GM18861 (cell line): ENCODE measurements around the gene KDELR1.

Source experiments
- ATAC-seq: cut with Tn5 transposase; IDR thresholded peaks from one replicate; pipeline ENCODE4 v1.9.1; 2021; ENCODE audit not compliant: unreplicated experiment

KDELR1 gene

DNA sequence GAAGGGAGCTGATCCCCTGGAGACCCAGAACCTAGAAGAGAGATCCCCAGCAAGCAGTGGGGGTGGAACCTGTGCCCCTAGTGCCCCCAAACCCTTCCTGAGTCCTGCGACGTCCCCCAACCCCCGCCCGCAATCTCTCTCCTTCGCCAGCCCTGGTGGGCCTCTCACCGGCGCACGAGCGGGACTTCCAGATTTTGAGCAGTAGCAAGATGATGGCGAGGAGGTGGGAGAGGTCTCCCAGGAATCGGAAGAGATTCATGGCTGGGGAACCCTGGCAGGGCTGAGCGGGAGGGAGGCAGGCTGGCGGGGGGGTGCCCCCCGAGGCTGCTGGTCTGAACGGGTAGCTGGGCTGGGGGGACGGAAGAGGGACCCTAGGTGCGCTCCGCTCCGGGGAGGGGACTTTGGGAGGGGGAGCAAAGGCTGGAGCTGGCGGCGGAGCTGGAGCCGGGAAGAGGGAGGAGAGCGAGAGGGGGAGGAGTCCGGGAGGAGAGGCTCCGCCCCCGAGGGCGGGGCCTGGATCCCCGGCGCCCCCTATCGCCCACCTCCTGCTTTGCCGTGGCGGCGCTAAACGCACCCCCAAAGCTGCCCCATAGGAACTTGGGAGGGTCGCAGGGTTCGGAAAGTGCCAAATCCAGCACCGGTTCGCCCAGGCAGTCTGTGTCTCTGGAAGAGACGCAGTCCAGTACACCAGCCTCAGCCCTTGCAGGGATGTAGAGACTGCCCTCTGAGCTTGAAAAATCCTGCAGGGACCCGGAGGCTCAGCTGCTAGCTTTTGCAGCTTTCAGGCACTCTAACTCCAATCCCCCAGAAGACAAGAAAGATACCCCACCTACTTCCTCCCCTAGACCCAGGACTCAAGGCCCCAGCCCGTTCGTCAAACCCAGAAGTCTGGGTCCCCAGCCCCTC is at the start of gene KDELR1:
Gene KDELR1 (minus strand): TSS at position 452 of the 906 bp plus-strand sequence. CDS start 193 bp downstream, at position 259.
- no peak for ATAC-seq

- ATAC-seq = no peak
Observed at GRCh38 chr19:48436586-48436985, 45.2 kb upstream of the KDELR1 start.

DNA sequence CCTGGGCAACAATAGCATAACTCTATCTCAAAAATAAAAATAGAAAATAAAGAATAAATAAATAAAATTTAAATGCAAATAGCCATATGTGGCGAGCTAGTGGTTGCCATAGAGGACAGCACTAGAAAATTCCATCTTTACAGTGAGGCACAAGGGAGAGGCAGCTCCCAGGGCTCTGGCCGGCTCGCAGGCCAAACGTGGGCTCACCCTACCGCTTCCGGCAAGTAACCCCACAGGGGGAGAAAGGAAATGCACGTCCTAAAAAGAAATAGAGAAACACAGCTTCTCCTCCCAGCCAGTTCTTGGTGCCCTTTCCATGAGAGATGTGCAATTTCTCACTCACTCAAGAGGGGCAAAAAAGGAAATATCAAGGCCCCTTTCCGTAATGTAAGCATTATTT is 42.0 kb upstream of the KDELR1 start:
- ATAC-seq = no peak

GRCh38 chr19:48428670-48429069 is 37.3 kb upstream of the KDELR1 start:
- no peak for ATAC-seq

- no peak for ATAC-seq
Observed at GRCh38 chr19:48424694-48425219, 33.4 kb upstream of the KDELR1 start.

DNA sequence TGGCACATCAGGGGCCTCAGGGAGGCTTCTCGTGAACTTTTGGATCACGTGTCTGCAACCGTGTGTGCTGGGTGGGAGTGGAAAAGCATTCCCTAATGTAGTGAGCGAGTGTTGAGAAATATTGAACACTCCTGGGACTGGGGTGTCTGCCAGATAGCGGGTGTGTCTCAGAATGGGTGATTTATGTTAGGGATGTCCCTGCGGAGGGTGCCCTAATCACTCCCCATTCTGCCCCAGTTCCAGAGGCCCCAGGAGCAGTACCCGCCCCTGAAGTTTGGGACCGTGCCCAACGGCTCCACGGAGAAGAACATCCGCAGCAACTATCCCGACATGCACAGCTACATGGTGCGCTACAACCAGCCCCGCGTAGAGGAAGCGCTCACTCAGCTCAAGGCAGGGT is 30.2 kb upstream of the KDELR1 start:
- no peak for ATAC-seq

DNA sequence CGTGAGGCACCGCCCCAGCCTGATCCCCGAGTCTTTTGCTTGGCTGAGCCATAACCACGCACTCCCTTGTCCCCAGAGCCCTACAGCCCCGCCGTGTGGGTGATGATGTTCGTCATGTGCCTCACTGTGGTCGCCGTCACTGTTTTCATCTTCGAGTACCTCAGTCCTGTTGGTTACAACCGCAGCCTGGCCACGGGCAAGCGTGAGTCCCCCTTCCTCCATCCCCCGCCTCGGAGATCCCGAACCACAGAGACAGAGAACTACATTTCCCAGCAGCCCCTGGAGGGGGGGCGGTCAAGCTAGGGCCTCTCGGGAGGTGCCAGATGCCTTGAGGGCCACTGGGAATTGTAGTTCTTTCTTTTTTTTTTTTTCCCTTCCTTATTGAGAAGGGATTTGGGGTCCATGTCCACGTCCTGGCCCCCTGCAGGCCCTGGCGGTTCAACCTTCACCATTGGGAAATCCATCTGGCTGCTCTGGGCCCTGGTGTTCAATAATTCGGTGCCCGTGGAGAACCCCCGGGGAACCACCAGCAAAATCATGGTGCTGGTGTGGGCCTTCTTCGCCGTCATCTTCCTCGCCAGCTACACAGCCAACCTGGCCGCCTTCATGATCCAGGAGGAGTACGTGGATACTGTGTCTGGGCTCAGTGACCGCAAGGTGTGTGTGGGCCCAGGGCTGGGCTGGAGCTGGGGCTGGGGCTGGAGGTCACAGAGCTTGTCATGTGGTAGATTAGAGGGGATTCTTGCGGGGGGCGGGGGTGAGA is 28.0 kb upstream of the KDELR1 start:
- ATAC-seq = no peak

- no peak for ATAC-seq
Observed at GRCh38 chr19:48418317-48419064, 27.1 kb upstream of the KDELR1 start.

DNA sequence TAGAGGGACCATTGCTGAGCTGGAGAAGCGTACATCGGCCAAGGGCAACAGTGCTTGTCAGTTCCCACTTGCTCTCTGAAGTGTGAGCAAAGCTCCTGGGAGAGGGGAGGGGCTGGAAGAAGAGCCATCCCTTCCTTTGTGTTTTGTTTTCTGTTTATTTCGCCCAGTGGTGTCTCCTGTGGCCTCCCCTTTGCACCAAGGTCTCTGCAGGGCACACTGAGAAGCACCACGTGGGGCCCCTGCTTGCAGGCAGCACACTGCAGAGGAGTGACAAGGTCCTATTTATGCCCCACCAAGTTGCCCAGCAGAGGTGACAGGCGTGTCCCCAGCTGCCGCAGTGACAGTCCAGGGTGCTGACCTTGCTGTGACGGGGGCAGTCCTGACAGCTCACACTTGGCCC is 26.1 kb upstream of the KDELR1 start:
- no peak for ATAC-seq

- no peak for ATAC-seq
Observed at GRCh38 chr19:48415806-48416221, 24.5 kb upstream of the KDELR1 start.

GRCh38 chr19:48415395-48415794 is 24.0 kb upstream of the KDELR1 start:
- no peak for ATAC-seq

DNA sequence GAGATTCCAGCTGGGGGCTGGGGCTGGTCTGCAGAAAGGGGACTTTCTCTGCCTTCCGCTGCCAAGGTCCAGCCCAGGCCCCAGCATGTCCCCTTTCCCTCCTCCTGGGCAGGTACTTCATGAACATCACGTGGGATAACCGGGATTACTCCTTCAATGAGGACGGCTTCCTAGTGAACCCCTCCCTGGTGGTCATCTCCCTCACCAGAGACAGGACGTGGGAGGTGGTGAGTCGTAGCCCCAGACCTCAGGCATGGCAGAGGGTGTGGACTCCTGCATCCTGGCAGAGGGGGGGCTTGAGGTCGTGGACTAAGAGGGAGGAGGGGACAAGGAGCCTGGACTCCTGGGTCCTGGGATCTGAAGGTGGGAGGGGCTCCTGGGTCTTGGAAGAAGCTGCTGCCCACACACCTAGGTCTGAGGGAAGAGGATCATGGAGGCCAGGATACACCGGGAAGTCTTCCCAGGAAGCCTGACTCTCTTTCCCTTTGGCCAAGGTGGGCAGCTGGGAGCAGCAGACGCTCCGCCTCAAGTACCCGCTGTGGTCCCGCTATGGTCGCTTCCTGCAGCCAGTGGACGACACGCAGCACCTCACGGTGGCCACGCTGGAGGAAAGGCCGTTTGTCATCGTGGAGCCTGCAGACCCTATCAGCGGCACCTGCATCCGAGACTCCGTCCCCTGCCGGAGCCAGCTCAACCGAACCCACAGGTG is 22.7 kb upstream of the KDELR1 start:
- ATAC-seq = no peak

DNA sequence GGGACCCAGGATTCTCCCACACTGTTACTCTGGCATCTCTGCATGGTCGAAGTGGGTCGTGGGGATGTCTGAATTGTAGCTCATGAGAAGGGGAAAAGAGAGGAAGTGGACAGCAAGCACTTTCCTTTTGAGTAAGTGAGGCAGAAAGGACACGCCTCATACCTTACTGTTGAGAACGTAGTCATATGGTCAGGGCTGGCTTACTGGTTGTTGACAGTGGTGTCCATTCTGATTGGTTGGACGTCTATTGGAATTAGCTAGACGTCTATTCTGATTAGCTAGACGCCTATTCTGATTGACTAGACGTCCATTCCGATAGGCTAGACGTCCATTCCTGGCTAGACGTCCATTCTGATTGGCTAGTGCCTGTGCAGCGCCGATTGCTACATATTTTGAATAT is 14.5 kb upstream of the KDELR1 start:
- no peak for ATAC-seq

DNA sequence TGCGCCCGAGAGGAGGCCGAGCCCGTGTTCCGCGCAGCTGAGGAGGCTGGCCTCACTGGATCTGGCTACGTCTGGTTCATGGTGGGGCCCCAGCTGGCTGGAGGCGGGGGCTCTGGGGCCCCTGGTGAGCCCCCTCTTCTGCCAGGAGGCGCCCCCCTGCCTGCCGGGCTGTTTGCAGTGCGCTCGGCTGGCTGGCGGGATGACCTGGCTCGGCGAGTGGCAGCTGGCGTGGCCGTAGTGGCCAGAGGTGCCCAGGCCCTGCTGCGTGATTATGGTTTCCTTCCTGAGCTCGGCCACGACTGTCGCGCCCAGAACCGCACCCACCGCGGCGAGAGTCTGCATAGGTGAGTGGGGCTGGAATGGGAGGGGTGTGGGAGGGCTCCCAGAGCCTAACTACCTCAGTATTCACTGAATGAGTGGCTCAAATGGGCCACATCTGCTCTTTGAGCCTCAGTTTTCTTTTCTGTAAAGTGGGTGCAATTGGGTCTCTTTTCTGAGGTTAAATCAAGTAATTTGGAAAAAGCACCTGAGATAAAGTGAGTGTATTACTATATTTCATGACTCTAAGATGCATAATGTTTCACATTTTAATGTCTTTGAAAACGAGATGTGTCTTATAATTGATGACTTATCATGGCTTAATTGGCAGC is 13.8 kb upstream of the KDELR1 start:
- ATAC-seq = no peak

- ATAC-seq = no peak
Observed at GRCh38 chr19:48403606-48404005, 12.3 kb upstream of the KDELR1 start.

GRCh38 chr19:48401287-48401686 is 9.9 kb upstream of the KDELR1 start:
- ATAC-seq = no peak

GRCh38 chr19:48400018-48400742 is 8.8 kb upstream of the KDELR1 start:
- ATAC-seq = no peak

- ATAC-seq = peak; percentile 69
Observed at GRCh38 chr19:48398375-48399235, 7.3 kb upstream of the KDELR1 start.

GRCh38 chr19:48398102-48398374 is 6.7 kb upstream of the KDELR1 start:
- ATAC-seq = no peak
